GM23338 (cell line): ENCODE data around the gene HEXD. TPM values are rescaled to one million over a fixed set of nuclear protein-coding genes. Genes with fewer than 3 reads are reported as not detected.

ENCODE experiments used
- ATAC-seq: fragments of 200-7000 bp; cut with Tn5 transposase; 3 replicates; pipeline ENCODE4 v1.9.1; 2020
- DNase-seq: peaks from one replicate; pipeline ENCODE4 v3.0.0-alpha.2; 2015; ENCODE audit warnings: low spot score
- H2AFZ ChIP-seq: fragments of 200-600 bp; sonication (generic); 2 replicates; pipeline ENCODE4 v1.8.0; 2016; ENCODE audit warnings: antibody characterized with exemption, mild to moderate bottlenecking, moderate library complexity
- H3F3A ChIP-seq: fragments of 200-600 bp; sonication (generic); replicated peaks from 2 replicates; pipeline ENCODE4 v1.8.0; 2017; ENCODE audit warnings: antibody characterized with exemption, mixed run types, low read depth
- H3K27ac ChIP-seq: fragments of 200-600 bp; sonication (generic); 2 replicates; pipeline ENCODE4 v1.6.1; 2016; ENCODE audit warnings: low read depth
- H3K27me3 ChIP-seq: fragments of 200-600 bp; sonication (generic); 2 replicates; pipeline ENCODE4 v1.8.0; 2016; ENCODE audit warnings: mild to moderate bottlenecking, mixed run types, moderate library complexity; ENCODE audit not compliant: insufficient read depth
- H3K36me3 ChIP-seq: fragments of 200-600 bp; sonication (generic); 2 replicates; pipeline ENCODE4 v1.8.0; 2016; ENCODE audit warnings: mild to moderate bottlenecking; ENCODE audit not compliant: insufficient read depth
- H3K4me1 ChIP-seq: fragments of 200-600 bp; sonication (generic); 2 replicates; pipeline ENCODE4 v1.8.0; 2016; ENCODE audit warnings: mild to moderate bottlenecking, moderate library complexity; ENCODE audit not compliant: insufficient read depth
- H3K4me2 ChIP-seq: fragments of 200-600 bp; sonication (generic); 2 replicates; pipeline ENCODE4 v1.7.1; 2017; ENCODE audit warnings: mixed run types
- H3K4me3 ChIP-seq: fragments of 200-600 bp; sonication (generic); 2 replicates; pipeline ENCODE4 v1.6.1; 2016; ENCODE audit warnings: mixed run types
- H3K79me2 ChIP-seq: fragments of 200-600 bp; sonication (generic); replicated peaks from 2 replicates; pipeline ENCODE4 v1.8.0; 2017; ENCODE audit warnings: mild to moderate bottlenecking; ENCODE audit not compliant: insufficient read depth
- H3K9me2 ChIP-seq: fragments of 200-600 bp; sonication (generic); 2 replicates; pipeline ENCODE4 v1.8.0; 2017; ENCODE audit not compliant: insufficient read depth
- H4K20me1 ChIP-seq: fragments of 200-600 bp; sonication (generic); replicated peaks from 2 replicates; pipeline ENCODE4 v1.8.0; 2017; ENCODE audit warnings: mild to moderate bottlenecking; ENCODE audit not compliant: insufficient read depth
- H3K27ac Mint-ChIP-seq: 2 replicates; pipeline ENCODE4 v1.8.0; 2020; ENCODE audit warnings: inconsistent platforms, mild to moderate bottlenecking, moderate library complexity, mixed read lengths
- H3K27me3 Mint-ChIP-seq: 3 replicates; pipeline ENCODE4 v1.8.0; 2022; ENCODE audit warnings: low read depth, mild to moderate bottlenecking, moderate library complexity, mixed read lengths, inconsistent platforms; ENCODE audit not compliant: insufficient read depth, poor library complexity
- H3K36me3 Mint-ChIP-seq: 3 replicates; pipeline ENCODE4 v1.8.0; 2021; ENCODE audit warnings: low read depth, mild to moderate bottlenecking, inconsistent platforms, moderate library complexity, mixed read lengths
- H3K4me1 Mint-ChIP-seq: 3 replicates; pipeline ENCODE4 v1.8.0; 2020; ENCODE audit warnings: mild to moderate bottlenecking, inconsistent platforms, mixed read lengths
- H3K4me3 Mint-ChIP-seq: 3 replicates; pipeline ENCODE4 v1.8.0; 2021; ENCODE audit warnings: moderate library complexity, mild to moderate bottlenecking, inconsistent platforms, mixed read lengths
- H3K9me3 Mint-ChIP-seq: 3 replicates; pipeline ENCODE4 v1.8.0; 2020; ENCODE audit warnings: moderate library complexity, mild to moderate bottlenecking, inconsistent platforms, mixed read lengths
- EZH2 ChIP-seq: fragments of 200-600 bp; sonication (generic); IDR thresholded peaks from one replicate; pipeline ENCODE4 v1.8.0; 2017; ENCODE audit warnings: antibody characterized with exemption, mild to moderate bottlenecking, low read depth; ENCODE audit not compliant: unreplicated experiment
- EZH2phosphoT487 ChIP-seq: fragments of 200-600 bp; sonication (generic); IDR thresholded peaks from one replicate; pipeline ENCODE4 v1.8.1; 2018; ENCODE audit warnings: antibody characterized with exemption; ENCODE audit not compliant: unreplicated experiment
- JUNB ChIP-seq: IDR thresholded peaks from one replicate; pipeline ENCODE4 v1.6.1; 2016; ENCODE audit warnings: antibody characterized with exemption; ENCODE audit not compliant: unreplicated experiment
- NANOG ChIP-seq: IDR thresholded peaks from 2 replicates; pipeline ENCODE4 v1.6.1; 2016; ENCODE audit warnings: antibody characterized with exemption, borderline replicate concordance
- POLR2AphosphoS5 ChIP-seq: IDR thresholded peaks from 2 replicates; pipeline ENCODE4 v1.6.1; 2016; ENCODE audit warnings: antibody characterized with exemption, low read depth
- ZNF462 ChIP-seq: fragments of 250-450 bp; sonication (Bioruptor Pico); IDR thresholded peaks from 2 replicates; pipeline ENCODE4 v1.5.0; 2020; ENCODE audit warnings: mild to moderate bottlenecking, moderate library complexity
- polyA plus RNA-seq: library from polyadenylated mRNA; unstranded; fragments of >200 nt; fragmentation: Nextera tagmentation; extraction: Ambion mirVana; gene quantifications from 2 replicates; pipeline ENCODE4 v1.2.1, GENCODE V29; 2016
- total RNA-seq: library from RNA; depleted of rRNA; stranded (reverse); fragments of >200 nt; shearing (Covaris generic); gene quantifications from 2 replicates; pipeline ENCODE4 v1.2.3, GENCODE V29; 2014

The HEXD gene
- total and polyA plus RNA-seq, 2 experiments from 2014 or later, result 11.9 to 31.1 TPM

- H3K27me3 ChIP-seq, result no peaks in the 10 kb centered on the region
- H3F3A ChIP-seq, result 0 out of 2 replicates have a peak, but pooled peaks cover 3% of the 10 kb centered on the region
- Mint-ChIP-seq H3K27ac (peak overlapping the region; percentile 51), H3K4me3 (no peak overlapping the region; the same call in 2 of the 3 replicates), H3K4me1 (peaks cover 15% of the 10 kb centered on the region), H3K36me3 (peaks cover 15% of the 10 kb centered on the region), H3K27me3 (peaks cover 15% of the 10 kb centered on the region), H3K9me3 (no peaks in the 10 kb centered on the region)
- no peaks in the 10 kb centered on the region for H3K9me2 ChIP-seq
- H3K4me3 ChIP-seq, result no peak overlapping the region
- no peaks in the 10 kb centered on the region for H3K36me3 ChIP-seq
- no peaks in the 10 kb centered on the region for H3K79me2 ChIP-seq
- TF ChIP-seq ZNF462 (CRISPR knock-in tag) (no peak), EZH2phosphoT487 (no peak), JUNB (no peak), NANOG (no peak), EZH2 (no peak), POLR2AphosphoS5 (peak; percentile 29)
- no peaks in the 10 kb centered on the region; the same call in 1 of the 2 replicates for H4K20me1 ChIP-seq
- no peak overlapping the region for H2AFZ ChIP-seq
- H3K4me1 ChIP-seq, result peaks cover 5% of the 10 kb centered on the region
- no peak overlapping the region; the same call in 1 of the 2 replicates for H3K4me2 ChIP-seq
- ATAC-seq, result peak; percentile 17
- H3K27ac ChIP-seq, result 0 out of 2 replicates have a peak overlapping the region, but pooled peaks have one; percentile 74
- peak; percentile 31 for DNase-seq
Measured at GRCh38 chr17:82440469-82440981, 22.4 kb downstream of the HEXD start.
